DOHH2 (cell line): ENCODE measurements around the gene NME3.

Experiments
- CTCF ChIP-seq: fragments of 200-600 bp; sonication (generic); IDR thresholded peaks from one replicate; pipeline ENCODE4 v1.5.1; 2014; ENCODE audit warnings: antibody characterized with exemption, mild to moderate bottlenecking, low read depth, low read length; ENCODE audit not compliant: poor library complexity, severe bottlenecking
- EZH2phosphoT487 ChIP-seq: fragments of 200-600 bp; sonication (generic); IDR thresholded peaks from 2 replicates; pipeline ENCODE4 v1.6.1; 2017; ENCODE audit warnings: borderline replicate concordance, mild to moderate bottlenecking, antibody characterized with exemption, low read length, moderate library complexity, mixed read lengths

- TF ChIP-seq CTCF (no peak), EZH2phosphoT487 (no peak)
Measured at GRCh38 chr16:1732071-1732470, 39.3 kb downstream of the NME3 start.
